Cardiac fibroblast (primary cell): ENCODE results near the gene AP3B1.
A peak's percentile ranks its signal among the peaks of the same experiment; 100 is the strongest.

ENCODE experiments used
- DNase-seq, 2 donors: peaks; one replicate each; pipeline versions ENCODE4 v3.0.0 to v3.0.0-alpha.2; 2010; ENCODE audit warnings: low read depth in 2 of 2
- H3K4me3 ChIP-seq, 2 donors: replicated peaks in 1 of 2; 1 replicate in 1 of 2; 2 replicates in 1 of 2; pipeline ENCODE4 v1.5.1; 2011; ENCODE audit warnings: low read depth in 2 of 2, low read length in 2 of 2, mild to moderate bottlenecking in 2 of 2, moderate library complexity in 1 of 2
- CTCF ChIP-seq: IDR thresholded peaks from one replicate; pipeline ENCODE4 v1.5.1; 2011; ENCODE audit warnings: low read depth, mild to moderate bottlenecking, low read length, inconsistent platforms

Gene AP3B1

GRCh38 chr5:78065663-78066062, 228.8 kb downstream of the AP3B1 start:
- no peak for TF ChIP-seq CTCF
- DNase-seq = peak in 1 of 2 donors; percentile 8

GRCh38 chr5:78064941-78065472, 229.5 kb downstream of the AP3B1 start:
- H3K4me3 ChIP-seq = no peak overlapping the region
- no peak for DNase-seq
- TF ChIP-seq CTCF = no peak

More at GRCh38 chr5:78065663-78066062, 228.8 kb downstream of the AP3B1 start:
- H3K4me3 ChIP-seq = no peak overlapping the region

GRCh38 chr5:78063495-78063894, 231.0 kb downstream of the AP3B1 start:
- H3K4me3 ChIP-seq = no peak overlapping the region
- no peak for TF ChIP-seq CTCF
- DNase-seq = no peak

DNA sequence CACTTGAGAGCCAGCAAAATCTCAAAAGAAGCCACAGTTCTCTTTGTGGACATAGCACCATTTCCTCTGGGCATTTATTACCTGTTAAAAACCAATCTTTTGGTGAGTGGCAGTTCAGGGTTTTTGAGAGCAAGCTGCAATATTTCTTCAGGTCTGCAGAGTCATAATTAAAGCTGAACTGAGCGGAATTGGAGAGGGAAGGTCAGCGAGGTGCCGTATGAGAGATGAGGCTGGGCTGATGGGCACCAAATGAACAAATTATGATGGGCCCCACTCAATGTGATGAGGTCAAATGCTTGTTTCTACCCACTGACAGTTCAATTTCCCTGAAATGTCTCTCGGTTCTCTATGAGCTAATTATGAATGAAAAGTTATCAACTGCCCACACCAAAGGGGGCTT, 231.9 kb downstream of the AP3B1 start:
- no peak for TF ChIP-seq CTCF
- H3K4me3 ChIP-seq = no peak overlapping the region
- no peak for DNase-seq

- H3K4me3 ChIP-seq = no peak overlapping the region
- peak; percentile 28 to 81 for DNase-seq
- TF ChIP-seq CTCF = no peak
Measured at GRCh38 chr5:78060421-78060820, 234.1 kb downstream of the AP3B1 start.

- no peak for TF ChIP-seq CTCF
- no peak overlapping the region for H3K4me3 ChIP-seq
- no peak for DNase-seq
Measured at GRCh38 chr5:78058625-78059024, 235.9 kb downstream of the AP3B1 start.

- DNase-seq = peak; percentile 22 to 66
- peak; percentile 16 for TF ChIP-seq CTCF
- H3K4me3 ChIP-seq = no peak overlapping the region
Measured at GRCh38 chr5:78056901-78057514, 237.5 kb downstream of the AP3B1 start.
